HepG2 (cell line): ENCODE results near the gene SKP2. TPM values are rescaled to one million over a fixed set of nuclear protein-coding genes. Genes with fewer than 3 reads are reported as not detected.

Source experiments
- DZIP1 ChIP-seq: sonication (generic); formaldehyde crosslinking; IDR thresholded peaks from 2 replicates; pipeline ENCODE4 v1.5.0; 2020; ENCODE audit warnings: mild to moderate bottlenecking, missing genetic modification reagents
- E2F2 ChIP-seq: sonication (generic); formaldehyde crosslinking; IDR thresholded peaks from 2 replicates; pipeline ENCODE4 v1.4.0; 2020; ENCODE audit warnings: missing genetic modification reagents, borderline replicate concordance
- HNF1B ChIP-seq: sonication (generic); formaldehyde crosslinking; IDR thresholded peaks from 2 replicates; pipeline ENCODE4 v1.5.1; 2020; ENCODE audit warnings: mild to moderate bottlenecking, moderate library complexity, missing genetic modification reagents
- KLF12 ChIP-seq: sonication (generic); formaldehyde crosslinking; IDR thresholded peaks from 2 replicates; pipeline ENCODE4 v1.4.0; 2020; ENCODE audit warnings: missing genetic modification reagents, borderline replicate concordance
- NR1H2 ChIP-seq: sonication (generic); formaldehyde crosslinking; IDR thresholded peaks from 2 replicates; pipeline ENCODE4 v1.8.1; 2022; ENCODE audit warnings: low read depth, missing genetic modification reagents, borderline replicate concordance
- SALL1 ChIP-seq: sonication (generic); formaldehyde crosslinking; IDR thresholded peaks from 2 replicates; pipeline ENCODE4 v1.8.0; 2022; ENCODE audit warnings: mild to moderate bottlenecking, missing genetic modification reagents
- ZBTB43 ChIP-seq: sonication (generic); formaldehyde crosslinking; conservative IDR thresholded peaks from 2 replicates; pipeline ENCODE4 v1.4.0; 2020; ENCODE audit warnings: missing genetic modification reagents
- ZNF101 ChIP-seq: sonication (generic); formaldehyde crosslinking; IDR thresholded peaks from 2 replicates; pipeline ENCODE4 v1.4.0; 2020; ENCODE audit warnings: mild to moderate bottlenecking, low read depth, missing genetic modification reagents, borderline replicate concordance
- ZNF160 ChIP-seq: sonication (generic); formaldehyde crosslinking; IDR thresholded peaks from 2 replicates; pipeline ENCODE4 v1.8.0; 2022; ENCODE audit warnings: mild to moderate bottlenecking, inconsistent platforms, missing genetic modification reagents
- ZNF460 ChIP-seq: sonication (generic); formaldehyde crosslinking; IDR thresholded peaks from 2 replicates; pipeline ENCODE4 v1.5.1; 2020; ENCODE audit warnings: missing genetic modification reagents, mild to moderate bottlenecking, borderline replicate concordance
- ZNF501 ChIP-seq: sonication (generic); formaldehyde crosslinking; IDR thresholded peaks from 2 replicates; pipeline ENCODE4 v1.5.1; 2020; ENCODE audit warnings: mild to moderate bottlenecking, moderate library complexity, missing genetic modification reagents
- ZNF569 ChIP-seq: sonication (generic); formaldehyde crosslinking; IDR thresholded peaks from 2 replicates; pipeline ENCODE4 v1.5.0; 2020; ENCODE audit warnings: mild to moderate bottlenecking, missing genetic modification reagents, moderate library complexity, borderline replicate concordance
- ZNF605 ChIP-seq: sonication (generic); formaldehyde crosslinking; IDR thresholded peaks from 2 replicates; pipeline ENCODE4 v1.8.0; 2022; ENCODE audit warnings: mild to moderate bottlenecking, missing genetic modification reagents
- ZNF670 ChIP-seq: sonication (generic); formaldehyde crosslinking; IDR thresholded peaks from 2 replicates; pipeline ENCODE4 v1.8.0; 2022; ENCODE audit warnings: mild to moderate bottlenecking, missing genetic modification reagents, borderline replicate concordance
- polyA plus RNA-seq, 8 experiments: library from polyadenylated mRNA; depleted of rRNA in 3 of 8; stranded (reverse) in 7 of 8; unstranded in 1 of 8; fragments of >200 nt; fragmentation: Illumina TruSeq in 4 of 8; extraction: Trizol in 4 of 8; gene quantifications; 2 replicates each; pipeline versions ENCODE4 v1.2.1 to v1.2.3, GENCODE V29; 2011 to 2016; ENCODE audit warnings: low read depth in 4 of 8, missing spikeins in 1 of 8, mixed read lengths in 1 of 8; ENCODE audit not compliant: insufficient read depth in 1 of 8
- total RNA-seq, 5 experiments: library from RNA; depleted of rRNA; stranded (reverse); fragments of >200 nt; fragmentation: Illumina TruSeq; extraction: Trizol; gene quantifications; 2 replicates each; pipeline ENCODE4 v1.2.3, GENCODE V29; 2016; ENCODE audit warnings: low read depth in 1 of 5

SKP2 gene
- total and polyA plus RNA-seq, 2 of the 13 experiments (the other 11 are each of a cell fraction or from before 2014, with no cell fraction given): 29.6 to 84.1 TPM

- TF ChIP-seq E2F2 (CRISPR knock-in tag) (no peak), ZNF101 (CRISPR knock-in tag) (no peak), KLF12 (peak; percentile 13; the same call in 1 of the 2 replicates), ZNF605 (CRISPR knock-in tag) (no peak), NR1H2 (no peak), ZNF670 (CRISPR knock-in tag) (no peak), HNF1B (CRISPR knock-in tag) (no peak), SALL1 (CRISPR knock-in tag) (peak; percentile 46; the same call in 1 of the 2 replicates), DZIP1 (no peak), ZBTB43 (CRISPR knock-in tag) (peak; percentile 17; the same call in 1 of the 2 replicates), ZNF569 (CRISPR knock-in tag) (no peak), ZNF501 (no peak), ZNF160 (no peak), ZNF460 (CRISPR knock-in tag) (no peak)
These were observed 1.1 kb upstream of the SKP2 start (continued) for GRCh38 chr5:36150676-36151433.
